ENCODE results near the gene F7. TPM values are rescaled to one million over a fixed set of nuclear protein-coding genes. Genes with fewer than 3 reads are reported as not detected.
"Not testable (repeated sequence)": the region's sequence is repeated elsewhere in the genome, so short reads cannot be mapped to it uniquely, and the experiment has no call there.

Gene F7
- total RNA-seq, 1 donor from 2014 or later: 0.06 TPM

- no peak for TF ChIP-seq CTCF (conservative IDR thresholded peaks at IDR 0.05; ENCODE audit: low read depth, low read length)
- H3K4me3 ChIP-seq (ENCODE audit: low read depth, low read length): no peak overlapping the region
- DNase-seq (ENCODE audit: low read depth): no peak
Observed at GRCh38 chr13:113096052-113096744, 9.4 kb upstream of the F7 start.

- H3K4me3 ChIP-seq (ENCODE audit: low read depth, low read length): no peak overlapping the region
- DNase-seq (ENCODE audit: low read depth): no peak
- no peak for TF ChIP-seq CTCF (conservative IDR thresholded peaks at IDR 0.05; ENCODE audit: low read depth, low read length)
Observed at GRCh38 chr13:113096745-113097305, 8.8 kb upstream of the F7 start.

GRCh38 chr13:113097651-113098050, 7.9 kb upstream of the F7 start:
- no peak overlapping the region for H3K4me3 ChIP-seq (ENCODE audit: low read depth, low read length)
- TF ChIP-seq CTCF (conservative IDR thresholded peaks at IDR 0.05; ENCODE audit: low read depth, low read length): no peak
- no peak for DNase-seq (ENCODE audit: low read depth)

GRCh38 chr13:113098162-113098732, 7.3 kb upstream of the F7 start:
- no peak overlapping the region for H3K4me3 ChIP-seq (ENCODE audit: low read depth, low read length)
- no peak for DNase-seq (ENCODE audit: low read depth)
- TF ChIP-seq CTCF (conservative IDR thresholded peaks at IDR 0.05; ENCODE audit: low read depth, low read length): no peak

GRCh38 chr13:113099142-113099541, 6.4 kb upstream of the F7 start:
- no peak overlapping the region for H3K4me3 ChIP-seq (ENCODE audit: low read depth, low read length)
- no peak for TF ChIP-seq CTCF (conservative IDR thresholded peaks at IDR 0.05; ENCODE audit: low read depth, low read length)
- DNase-seq (ENCODE audit: low read depth): no peak

- DNase-seq (ENCODE audit: low read depth); H3K4me3 ChIP-seq (ENCODE audit: low read depth, low read length): not testable (repeated sequence)
Observed at GRCh38 chr13:113102302-113102701, 3.3 kb upstream of the F7 start.

- H3K4me3 ChIP-seq (ENCODE audit: low read depth, low read length): no peak overlapping the region
- no peak for TF ChIP-seq CTCF (conservative IDR thresholded peaks at IDR 0.05; ENCODE audit: low read depth, low read length)
- no peak for DNase-seq (ENCODE audit: low read depth)
Observed at GRCh38 chr13:113102727-113103126, 2.9 kb upstream of the F7 start.
